ENCODE results near the gene PIAS4.

PIAS4 gene

GRCh38 chr19:3975144-3975543 is 32.4 kb upstream of the PIAS4 start:
- TF ChIP-seq CTCF (IDR thresholded peaks at IDR 0.05; ENCODE audit: low read depth, low read length), result no peak
- DNase-seq (ENCODE audit: extremely low read depth, low read depth), result no peak

GRCh38 chr19:3975637-3976087 is 31.9 kb upstream of the PIAS4 start:
- TF ChIP-seq CTCF (IDR thresholded peaks at IDR 0.05; ENCODE audit: low read depth, low read length), result no peak
- DNase-seq (ENCODE audit: extremely low read depth, low read depth), result no peak

GRCh38 chr19:3976495-3977241 is 30.9 kb upstream of the PIAS4 start:
- TF ChIP-seq CTCF (IDR thresholded peaks at IDR 0.05; ENCODE audit: low read depth, low read length), result no peak
- DNase-seq (ENCODE audit: extremely low read depth, low read depth), result no peak

- no peak; the same call in 1 of the 2 replicates for TF ChIP-seq CTCF (IDR thresholded peaks at IDR 0.05; ENCODE audit: low read depth, low read length)
- DNase-seq (ENCODE audit: extremely low read depth, low read depth), result no peak
These were observed 30.0 kb upstream of the PIAS4 start for GRCh38 chr19:3977242-3978143.

- no peak for DNase-seq (ENCODE audit: extremely low read depth, low read depth)
- no peak for TF ChIP-seq CTCF (IDR thresholded peaks at IDR 0.05; ENCODE audit: low read depth, low read length)
These were observed 29.4 kb upstream of the PIAS4 start for GRCh38 chr19:3978145-3978544.

- no peak for TF ChIP-seq CTCF (IDR thresholded peaks at IDR 0.05; ENCODE audit: low read depth, low read length)
- DNase-seq (ENCODE audit: extremely low read depth, low read depth), result no peak
These were observed 28.3 kb upstream of the PIAS4 start for GRCh38 chr19:3979289-3979673.

Data from AG09319 (cell line).